ENCODE results near the gene RC3H2. TPM values are rescaled to one million over a fixed set of nuclear protein-coding genes. Genes with fewer than 3 reads are reported as not detected.
A peak's percentile ranks its signal among the peaks of the same experiment; 100 is the strongest.

RC3H2 gene
- total and polyA plus RNA-seq, 2 of the 13 experiments (the other 11 are each of a cell fraction or from before 2014, with no cell fraction given) = 21.0 to 36.4 TPM

- TF ChIP-seq HDAC6 (IDR thresholded peaks at IDR 0.05; ENCODE audit: low read depth, low read length) (no peak), ARID3A (IDR thresholded peaks at IDR 0.05; ENCODE audit: low read depth, low read length) (no peak), ZNF280B (CRISPR knock-in tag; IDR thresholded peaks at IDR 0.05; ENCODE audit: borderline replicate concordance) (no peak), WIZ (CRISPR knock-in tag; IDR thresholded peaks at IDR 0.05) (no peak), MLX (CRISPR knock-in tag; IDR thresholded peaks at IDR 0.05) (peak; percentile 83; the same call in 1 of the 2 replicates), SMYD3 (CRISPR knock-in tag; IDR thresholded peaks at IDR 0.05) (no peak), MZF1 (CRISPR knock-in tag; IDR thresholded peaks at IDR 0.05; ENCODE audit: borderline replicate concordance) (no peak), AHR (CRISPR knock-in tag; IDR thresholded peaks at IDR 0.05) (peak; percentile 58), ZNF530 (CRISPR knock-in tag; IDR thresholded peaks at IDR 0.05; ENCODE audit: low read depth) (no peak), CAMTA2 (CRISPR knock-in tag; IDR thresholded peaks at IDR 0.05; ENCODE audit: borderline replicate concordance) (0 out of 2 replicates have a peak, but pooled peaks have one; percentile 27), ZNF3 (CRISPR knock-in tag; IDR thresholded peaks at IDR 0.05) (no peak), ZNF468 (CRISPR knock-in tag; IDR thresholded peaks at IDR 0.05) (no peak), RORA (CRISPR knock-in tag; IDR thresholded peaks at IDR 0.05) (no peak), AHDC1 (CRISPR knock-in tag; IDR thresholded peaks at IDR 0.05; ENCODE audit: borderline replicate concordance) (no peak), YEATS2 (CRISPR knock-in tag; IDR thresholded peaks at IDR 0.05; ENCODE audit: borderline replicate concordance) (peak; percentile 99), GABPB1 (CRISPR knock-in tag; IDR thresholded peaks at IDR 0.05) (peak; percentile 78), ZNF629 (CRISPR knock-in tag; conservative IDR thresholded peaks at IDR 0.05) (no peak), IRX3 (CRISPR knock-in tag; IDR thresholded peaks at IDR 0.05; ENCODE audit: borderline replicate concordance, low read depth) (no peak), ZSCAN31 (CRISPR knock-in tag; IDR thresholded peaks at IDR 0.05; ENCODE audit: low read depth) (no peak), ZNF30 (CRISPR knock-in tag; IDR thresholded peaks at IDR 0.05) (no peak)
Measured at GRCh38 chr9:122904823-122905710, at the start of gene RC3H2 (continued).
